ENCODE data around the gene WDR45B.

WDR45B gene

DNA sequence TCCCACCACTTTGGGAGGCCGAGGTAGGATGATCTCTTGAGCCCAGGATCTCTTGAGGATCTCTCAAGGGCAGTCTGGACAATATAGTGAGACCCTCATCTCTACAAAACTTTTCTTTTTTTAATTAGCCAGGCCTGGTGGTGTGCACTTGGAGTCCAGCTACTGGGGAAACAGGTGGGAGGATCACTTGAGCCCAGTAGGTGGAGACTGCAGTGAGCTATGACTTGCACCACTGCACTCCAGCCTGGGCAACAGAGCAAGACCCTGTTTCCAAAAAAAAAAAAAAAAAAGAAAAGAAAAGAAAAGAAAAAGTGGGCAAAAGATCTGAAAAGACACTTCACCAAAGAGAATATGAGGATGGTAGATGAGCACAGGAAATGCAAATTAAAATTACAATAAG is 35.3 kb upstream of the WDR45B start:
- no peak for DNase-seq
- Histone ChIP-seq H3K27me3 (replicated peaks) (no peaks in the 10 kb centered on the region), H3K36me3 (replicated peaks) (no peaks in the 10 kb centered on the region), H3K27ac (no peak overlapping the region), H3K4me3 (ENCODE audit: low read depth, low read length) (no peak overlapping the region)
- in situ Hi-C loops (cut with HindIII; ENCODE audit: low pct_ligation_motif_present, low sequenced_read_pairs), result no loop called here
- no peak for TF ChIP-seq CTCF (IDR thresholded peaks at IDR 0.05; ENCODE audit: low read depth, low read length, missing control alignments)

- TF ChIP-seq CTCF (IDR thresholded peaks at IDR 0.05; ENCODE audit: low read depth, low read length, missing control alignments), result no peak
- Histone ChIP-seq H3K27ac (no peak overlapping the region), H3K27me3 (replicated peaks) (no peaks in the 10 kb centered on the region), H3K4me3 (ENCODE audit: low read depth, low read length) (no peak overlapping the region), H3K36me3 (replicated peaks) (no peaks in the 10 kb centered on the region)
- in situ Hi-C loops (cut with HindIII; ENCODE audit: low pct_ligation_motif_present, low sequenced_read_pairs), result no loop called here
- no peak for DNase-seq
Observed at GRCh38 chr17:82681547-82681946, 33.3 kb upstream of the WDR45B start.

- in situ Hi-C loops (cut with HindIII; ENCODE audit: low pct_ligation_motif_present, low sequenced_read_pairs), result no loop called here
- DNase-seq, result no peak
Observed at GRCh38 chr17:82679586-82680465, 31.6 kb upstream of the WDR45B start.

DNA sequence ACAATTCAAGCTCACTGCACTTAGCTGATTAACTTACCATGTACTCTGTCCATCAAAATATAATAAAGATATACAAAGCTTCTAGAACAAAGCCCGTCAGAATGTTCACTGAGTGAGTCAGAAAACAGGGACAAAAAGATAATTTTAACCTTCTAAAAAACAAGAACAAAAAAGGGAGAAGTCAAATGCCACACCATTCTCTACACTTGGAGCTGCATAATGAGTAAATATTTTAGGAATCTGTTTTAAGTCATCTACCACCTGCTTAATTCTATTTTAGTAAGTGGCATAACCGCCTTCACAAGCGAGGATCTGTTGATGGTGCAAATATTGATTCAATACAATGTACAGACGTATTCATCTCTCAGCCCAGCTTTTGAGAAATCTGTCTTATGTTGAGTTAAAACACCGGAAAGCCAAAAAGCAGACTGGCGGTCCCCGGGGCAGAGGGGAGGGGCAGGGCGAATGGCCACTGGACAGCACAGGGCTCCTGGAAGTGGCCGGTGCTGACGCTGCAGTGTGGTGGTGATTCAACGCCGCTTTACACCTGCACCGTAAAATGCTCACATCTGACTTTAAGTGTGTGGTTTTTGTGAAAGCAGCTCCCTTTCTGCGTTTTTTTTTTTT is 30.1 kb upstream of the WDR45B start:
- H3K27me3 ChIP-seq (replicated peaks), result no peaks in the 10 kb centered on the region
- no peak for TF ChIP-seq CTCF (IDR thresholded peaks at IDR 0.05; ENCODE audit: low read depth, low read length, missing control alignments)
- in situ Hi-C loops (cut with HindIII; ENCODE audit: low pct_ligation_motif_present, low sequenced_read_pairs), result no loop called here
- H3K27ac ChIP-seq, result no peak overlapping the region
- DNase-seq, result no peak
- H3K36me3 ChIP-seq (replicated peaks), result no peaks in the 10 kb centered on the region
- H3K4me3 ChIP-seq (ENCODE audit: low read depth, low read length), result no peak overlapping the region

More at GRCh38 chr17:82679586-82680465, 31.6 kb upstream of the WDR45B start:
- H3K4me3 ChIP-seq (ENCODE audit: low read depth, low read length), result no peak overlapping the region
- no peak for TF ChIP-seq CTCF (IDR thresholded peaks at IDR 0.05; ENCODE audit: low read depth, low read length, missing control alignments)
- no peaks in the 10 kb centered on the region for H3K36me3 ChIP-seq (replicated peaks)
- H3K27me3 ChIP-seq (replicated peaks), result no peaks in the 10 kb centered on the region
- H3K27ac ChIP-seq, result no peak overlapping the region

- no peaks in the 10 kb centered on the region for H3K27me3 ChIP-seq (replicated peaks)
- no peak for DNase-seq
- no peak overlapping the region for H3K27ac ChIP-seq
- no peak for TF ChIP-seq CTCF (IDR thresholded peaks at IDR 0.05; ENCODE audit: low read depth, low read length, missing control alignments)
- H3K36me3 ChIP-seq (replicated peaks), result no peaks in the 10 kb centered on the region
- in situ Hi-C loops (cut with HindIII; ENCODE audit: low pct_ligation_motif_present, low sequenced_read_pairs), result no loop called here
- no peak overlapping the region for H3K4me3 ChIP-seq (ENCODE audit: low read depth, low read length)
Observed at GRCh38 chr17:82677353-82677925, 29.2 kb upstream of the WDR45B start.
